CD4-positive, alpha-beta T cell treated with Interleukin-15 for 4 hours (primary cell): ENCODE results near the gene AGAP1.

Source experiments
- DNase-seq: peaks from one replicate; pipeline ENCODE4 v3.0.0-alpha.2; 2020; ENCODE audit warnings: low spot score

Gene AGAP1

GRCh38 chr2:235920216-235920865 is 426.5 kb downstream of the AGAP1 start:
- DNase-seq: no peak

GRCh38 chr2:235921508-235922191 is 427.8 kb downstream of the AGAP1 start:
- no peak for DNase-seq

DNA sequence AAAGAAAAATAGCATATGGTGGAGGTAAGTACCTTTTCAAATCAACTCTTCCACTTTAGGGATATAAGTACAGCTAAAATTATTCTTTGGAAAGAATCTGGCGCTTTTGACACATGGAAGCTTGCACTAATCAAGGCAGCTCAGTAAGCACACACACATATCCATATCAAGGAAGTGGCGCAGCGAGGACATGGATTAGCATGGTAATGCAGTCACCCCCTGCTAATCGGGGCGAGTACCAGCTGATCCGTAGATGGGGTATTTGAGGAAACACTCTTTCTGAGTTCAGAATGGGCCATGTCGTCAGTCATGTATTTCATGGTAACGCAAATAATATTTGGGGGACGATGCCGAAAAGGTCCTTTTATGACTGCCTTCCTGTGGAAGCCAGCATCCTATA is 429.0 kb downstream of the AGAP1 start:
- DNase-seq: no peak

DNA sequence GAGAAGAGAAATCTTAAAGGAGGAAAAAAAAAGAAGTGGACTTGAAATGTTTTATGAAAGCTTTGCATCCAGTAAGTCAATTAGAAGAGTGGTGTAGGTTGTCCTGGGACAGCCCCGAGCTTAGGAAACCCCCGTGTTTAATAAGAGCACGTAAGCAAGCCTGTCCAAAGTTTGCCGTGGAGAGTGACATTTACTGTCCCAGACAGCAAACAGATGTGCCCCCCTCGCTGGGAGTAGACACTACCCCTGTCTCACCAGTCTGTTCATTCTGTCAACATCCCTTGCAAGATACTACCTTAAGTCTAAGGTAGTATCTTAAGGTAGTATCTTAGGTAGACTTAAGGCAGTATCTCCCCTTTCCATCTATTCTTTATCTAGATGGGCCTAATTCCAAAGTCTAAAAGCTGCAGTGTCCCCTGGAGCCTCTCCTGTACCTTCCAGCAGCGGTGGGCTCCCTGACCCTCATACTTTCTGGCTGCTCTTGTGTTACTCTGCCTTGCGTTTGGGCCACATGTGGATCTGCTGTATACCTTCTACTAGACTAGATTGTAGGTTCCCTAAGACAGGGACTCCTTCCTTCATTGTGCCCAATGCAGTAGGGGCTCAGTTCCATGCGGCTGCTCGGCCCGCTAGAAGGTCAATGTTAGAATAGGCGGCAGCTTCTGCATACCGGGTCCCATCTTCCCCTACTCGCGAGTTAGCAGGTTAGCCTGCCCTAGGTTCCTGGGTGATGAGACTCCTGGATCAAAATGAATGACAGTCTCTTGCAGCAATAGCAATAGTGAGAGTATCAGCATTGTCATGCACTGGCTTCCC is 430.2 kb downstream of the AGAP1 start:
- no peak for DNase-seq

DNA sequence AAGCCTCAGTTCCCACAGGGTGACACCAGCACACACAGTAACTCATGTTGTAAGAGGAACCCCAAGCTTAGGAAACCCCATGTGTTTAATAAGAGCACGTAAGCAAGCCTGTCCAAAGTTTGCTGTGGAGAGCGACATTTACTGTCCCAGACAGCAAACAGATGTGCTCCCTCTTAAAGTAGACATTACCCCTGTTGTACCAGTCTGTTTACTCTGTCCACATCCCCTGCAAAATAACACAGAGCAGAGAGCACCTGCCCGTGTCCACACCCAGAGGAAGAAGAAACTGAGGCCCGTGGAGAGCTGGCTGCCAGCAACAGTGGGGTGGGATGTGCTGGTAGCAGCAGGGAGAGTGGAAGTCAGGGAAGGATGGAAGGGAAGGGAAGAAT is 430.8 kb downstream of the AGAP1 start:
- DNase-seq: no peak

DNA sequence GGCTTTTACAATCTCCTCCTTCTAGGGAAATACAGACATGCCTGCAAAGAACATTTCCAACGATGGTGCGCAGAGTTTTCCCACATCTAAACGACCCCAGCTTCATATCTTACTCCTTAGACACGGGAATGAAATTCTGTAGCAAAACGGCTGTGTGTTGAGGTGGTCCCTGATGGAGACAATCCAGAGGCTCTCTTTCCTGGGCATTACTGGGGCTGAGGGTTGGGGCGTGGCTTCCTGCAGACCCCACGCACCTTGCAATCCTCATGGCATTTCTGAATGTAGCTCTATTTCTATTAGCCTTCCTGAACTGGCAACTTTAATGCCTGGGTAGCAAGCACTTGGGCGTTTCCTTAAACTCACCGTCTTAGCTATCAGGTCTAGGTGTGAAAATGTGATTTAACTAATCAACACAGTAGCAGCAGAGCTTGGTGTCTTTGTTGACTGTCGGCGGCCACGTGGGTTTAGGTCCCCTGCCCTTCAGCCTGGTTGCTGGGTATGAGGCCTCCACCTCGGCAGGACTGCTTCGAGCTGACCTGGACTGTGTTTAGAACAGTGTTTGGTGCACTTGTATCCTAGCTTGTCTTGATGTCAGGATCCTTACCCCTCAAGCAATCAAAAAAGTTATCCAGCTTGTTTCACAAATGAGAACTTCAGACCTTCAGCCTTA is 431.5 kb downstream of the AGAP1 start:
- DNase-seq: no peak

DNA sequence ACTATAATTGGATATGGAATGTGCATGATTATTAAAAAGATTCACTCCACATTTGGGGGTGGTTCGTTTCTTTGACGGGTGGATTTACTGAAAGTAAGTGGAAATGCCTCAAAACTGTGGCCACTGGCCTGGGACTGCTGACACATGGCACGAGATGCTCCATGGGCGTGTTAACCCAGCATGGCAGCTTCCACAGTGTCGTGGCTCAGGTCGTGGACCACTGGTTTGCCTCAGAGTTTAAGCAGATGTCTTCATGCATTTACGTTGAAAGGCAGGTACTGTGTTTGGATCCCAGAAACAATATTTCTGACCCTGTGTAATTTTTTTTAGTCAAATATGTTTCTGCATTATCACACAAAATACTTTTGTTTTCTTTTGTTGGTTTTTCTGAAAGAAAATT is 432.4 kb downstream of the AGAP1 start:
- DNase-seq: no peak

DNA sequence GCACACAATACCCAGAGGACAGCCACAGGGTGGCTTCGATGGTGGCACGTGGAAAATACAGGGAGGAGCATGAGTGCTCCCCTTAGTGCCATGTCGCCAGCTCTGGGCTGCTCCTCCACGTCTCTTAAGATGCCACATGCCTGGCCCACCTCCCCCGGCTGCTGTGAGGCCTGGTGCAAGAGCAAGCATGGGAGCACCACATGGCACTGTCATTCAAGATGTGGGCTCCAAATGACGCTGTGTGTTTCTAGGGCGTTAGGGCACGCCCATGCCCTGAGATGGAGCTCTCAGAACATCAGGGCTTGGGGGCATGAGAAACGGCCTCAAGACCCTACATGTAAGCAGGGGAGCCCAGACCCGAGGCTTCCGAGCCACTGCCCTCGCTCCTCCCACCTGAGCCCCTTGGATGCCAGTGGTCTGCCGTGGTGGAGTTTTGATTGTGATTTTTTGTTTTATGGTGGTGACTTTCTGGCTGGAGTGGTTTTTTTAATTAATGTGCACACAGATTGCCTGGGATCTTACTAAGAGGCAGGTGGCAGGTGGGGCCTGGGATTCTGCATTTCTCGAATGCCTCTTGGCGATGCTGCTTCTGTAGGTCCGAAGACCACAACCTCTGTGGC is 435.0 kb downstream of the AGAP1 start:
- no peak for DNase-seq

GRCh38 chr2:235930701-235931100 is 436.9 kb downstream of the AGAP1 start:
- no peak for DNase-seq

- DNase-seq: no peak
Measured at GRCh38 chr2:235931676-235932075, 437.8 kb downstream of the AGAP1 start.

GRCh38 chr2:235934059-235934773 is 440.4 kb downstream of the AGAP1 start:
- DNase-seq: no peak

DNA sequence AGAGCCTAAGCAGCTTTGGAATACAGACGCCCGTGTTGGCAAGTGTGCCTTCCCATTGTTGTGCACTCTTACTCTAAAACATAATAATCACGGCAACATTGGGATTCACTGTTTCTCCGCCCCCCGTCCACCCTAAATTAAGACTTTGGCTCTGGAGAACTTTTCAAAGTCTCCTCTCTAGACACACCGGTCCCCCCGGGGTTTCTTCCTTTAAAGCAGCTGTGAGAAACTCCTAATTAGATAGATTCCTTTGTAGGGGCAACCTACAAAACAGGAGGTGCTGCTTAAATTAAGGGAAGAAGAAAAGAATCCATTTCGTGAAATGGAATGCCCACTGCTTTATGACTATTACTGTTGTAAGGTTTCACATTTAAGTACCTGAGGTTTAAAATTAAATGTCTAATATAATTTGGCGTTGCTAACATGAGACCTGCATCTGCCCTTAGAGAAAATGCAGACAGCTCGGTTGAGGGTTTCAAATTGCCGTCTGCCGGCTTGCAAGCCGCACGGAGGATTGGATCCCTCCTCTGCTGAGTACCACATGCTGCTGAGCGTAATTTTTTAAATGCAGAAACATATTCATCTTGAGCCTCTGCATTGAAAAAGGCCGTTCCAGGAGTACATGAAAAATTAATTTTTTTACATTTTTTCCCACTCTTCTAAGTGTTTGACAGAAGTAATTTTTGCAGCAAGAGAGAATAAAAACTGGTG is 441.1 kb downstream of the AGAP1 start:
- no peak for DNase-seq

GRCh38 chr2:235935773-235936172 is 441.9 kb downstream of the AGAP1 start:
- no peak for DNase-seq

DNA sequence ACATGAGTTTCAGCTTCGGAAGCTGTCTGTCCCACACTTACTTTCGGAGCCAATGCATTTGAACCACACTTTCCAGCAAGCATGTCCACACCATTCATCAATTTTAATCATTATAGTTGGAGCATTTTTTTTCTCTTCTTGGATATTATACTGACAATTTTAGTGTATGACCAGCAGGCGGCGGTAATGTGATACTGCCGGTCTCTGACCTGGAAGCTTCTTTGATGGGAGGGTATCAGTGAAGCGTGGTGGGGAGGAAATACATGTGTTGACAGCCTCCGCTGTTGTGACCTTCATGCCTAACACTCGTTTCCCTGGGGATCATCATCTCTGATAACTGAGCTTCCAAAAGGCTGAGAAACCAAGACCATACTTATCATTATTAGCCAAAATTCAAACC is 442.6 kb downstream of the AGAP1 start:
- no peak for DNase-seq

DNA sequence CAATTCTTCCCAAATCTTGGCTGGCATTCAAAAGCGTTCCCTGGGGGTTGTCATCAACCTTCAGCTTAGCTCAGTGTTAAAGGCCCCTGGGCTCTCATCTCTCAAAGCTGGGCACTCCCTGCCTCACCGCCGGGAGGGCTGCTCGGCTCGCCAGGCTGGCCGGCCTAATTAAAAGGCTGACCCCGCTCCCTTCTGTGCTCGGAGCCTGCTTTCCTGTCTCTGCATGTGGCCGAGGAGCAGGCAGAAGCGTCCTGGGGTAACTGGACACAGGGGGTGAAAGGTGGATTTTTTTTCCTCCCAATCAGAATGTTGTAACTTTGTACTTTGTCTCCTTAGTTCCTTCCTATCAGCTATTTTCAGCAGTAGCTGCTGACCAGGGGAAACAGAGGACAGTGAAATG is 443.2 kb downstream of the AGAP1 start:
- DNase-seq: no peak

DNA sequence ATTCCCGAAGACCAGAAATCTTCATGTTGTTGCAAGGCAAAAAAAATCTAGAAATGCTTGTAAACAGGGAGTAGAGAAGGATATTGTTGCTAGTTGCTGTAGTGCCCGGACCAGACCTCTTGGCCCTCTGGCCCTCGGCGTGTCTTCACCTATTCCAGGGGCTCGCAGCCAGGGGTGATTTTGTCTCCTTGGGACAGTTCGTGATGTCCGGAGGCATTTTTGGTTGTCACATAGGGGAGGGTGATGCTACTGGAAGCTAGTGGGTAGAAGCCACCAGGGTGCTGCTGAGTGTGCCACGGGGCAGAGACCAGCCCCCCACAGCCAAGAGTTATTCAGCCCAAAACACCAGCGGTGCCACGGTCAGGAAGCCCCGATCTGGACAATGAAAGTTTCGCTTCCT is 443.7 kb downstream of the AGAP1 start:
- DNase-seq: no peak

GRCh38 chr2:235937936-235938335 is 444.1 kb downstream of the AGAP1 start:
- DNase-seq: no peak

- no peak for DNase-seq
Measured at GRCh38 chr2:235938611-235939010, 444.8 kb downstream of the AGAP1 start.

- no peak for DNase-seq
Measured at GRCh38 chr2:235939471-235939870, 445.6 kb downstream of the AGAP1 start.

GRCh38 chr2:235940330-235940729 is 446.5 kb downstream of the AGAP1 start:
- no peak for DNase-seq

DNA sequence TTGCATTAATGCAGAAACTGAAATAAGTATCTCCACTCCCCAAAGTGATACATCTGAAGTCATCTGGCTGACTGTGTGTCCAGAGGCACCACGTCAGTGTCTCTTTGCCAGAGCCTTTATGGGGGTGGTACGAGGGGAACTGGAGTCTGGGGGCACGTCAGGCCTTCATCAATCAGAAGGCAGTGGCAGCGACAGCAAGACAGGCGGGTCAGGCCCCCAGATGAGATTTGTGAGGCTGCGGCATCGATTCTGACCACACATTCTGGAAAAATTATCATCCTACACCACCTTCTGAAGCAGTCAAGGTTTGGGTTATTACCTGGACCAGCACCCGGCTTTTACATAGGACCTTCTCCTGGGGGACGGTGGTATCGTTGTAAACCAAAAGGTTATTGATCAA is 450.7 kb downstream of the AGAP1 start:
- no peak for DNase-seq
